Measurements from ENCODE around the gene SEC11A.
A peak's percentile ranks its signal among the peaks of the same experiment; 100 is the strongest.
"Not testable (repeated sequence)": the region's sequence is repeated elsewhere in the genome, so short reads cannot be mapped to it uniquely, and the experiment has no call there.

Gene SEC11A

DNA sequence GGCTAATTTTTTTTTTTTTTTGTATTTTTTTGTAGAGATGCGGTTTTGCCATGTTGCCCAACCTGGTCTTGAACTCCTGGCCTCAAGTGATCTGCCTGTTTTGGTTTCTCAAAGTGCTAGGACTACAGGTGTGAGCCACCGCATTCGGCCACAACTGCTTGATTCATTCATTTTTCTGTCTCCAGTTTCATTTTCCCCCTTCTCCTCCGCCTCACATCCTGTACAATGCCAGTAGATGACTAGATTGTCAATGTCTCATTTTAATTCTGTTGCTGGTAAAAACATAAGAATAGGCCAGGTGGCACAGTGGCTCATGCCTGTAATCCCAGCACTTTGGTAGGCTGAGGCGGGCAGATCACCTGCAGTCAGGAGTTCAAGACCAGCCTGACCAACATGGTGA is 20.4 kb upstream of the SEC11A start:
- DNase-seq, result peak; percentile 82

DNA sequence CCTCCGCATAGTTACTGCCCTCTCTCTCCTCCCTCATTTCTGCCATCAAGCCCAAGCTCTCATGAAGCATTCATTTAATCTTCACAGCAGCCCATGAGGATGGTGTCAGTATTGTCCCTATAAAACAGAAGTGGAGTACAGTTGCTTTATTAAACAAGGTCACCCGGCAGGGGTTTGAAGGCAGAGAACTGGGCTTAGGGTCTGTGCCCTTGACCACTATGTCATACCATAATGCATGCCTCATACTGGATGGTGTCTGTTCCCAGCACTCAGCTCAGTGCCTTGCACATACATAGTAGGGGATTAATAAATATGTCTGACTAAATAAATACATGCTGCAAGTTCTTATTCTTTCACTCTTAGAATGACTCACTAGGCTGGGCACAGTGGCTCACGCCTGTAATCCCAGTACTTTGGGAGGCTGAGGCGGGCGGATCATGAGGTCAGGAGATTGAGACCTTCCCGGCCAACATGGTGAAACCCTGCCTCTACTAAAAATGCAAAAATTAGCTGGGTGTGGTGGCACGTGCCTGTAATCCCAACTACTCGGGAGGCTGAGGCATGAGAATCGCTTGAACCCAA is 19.6 kb upstream of the SEC11A start:
- peak; percentile 62 for DNase-seq

DNA sequence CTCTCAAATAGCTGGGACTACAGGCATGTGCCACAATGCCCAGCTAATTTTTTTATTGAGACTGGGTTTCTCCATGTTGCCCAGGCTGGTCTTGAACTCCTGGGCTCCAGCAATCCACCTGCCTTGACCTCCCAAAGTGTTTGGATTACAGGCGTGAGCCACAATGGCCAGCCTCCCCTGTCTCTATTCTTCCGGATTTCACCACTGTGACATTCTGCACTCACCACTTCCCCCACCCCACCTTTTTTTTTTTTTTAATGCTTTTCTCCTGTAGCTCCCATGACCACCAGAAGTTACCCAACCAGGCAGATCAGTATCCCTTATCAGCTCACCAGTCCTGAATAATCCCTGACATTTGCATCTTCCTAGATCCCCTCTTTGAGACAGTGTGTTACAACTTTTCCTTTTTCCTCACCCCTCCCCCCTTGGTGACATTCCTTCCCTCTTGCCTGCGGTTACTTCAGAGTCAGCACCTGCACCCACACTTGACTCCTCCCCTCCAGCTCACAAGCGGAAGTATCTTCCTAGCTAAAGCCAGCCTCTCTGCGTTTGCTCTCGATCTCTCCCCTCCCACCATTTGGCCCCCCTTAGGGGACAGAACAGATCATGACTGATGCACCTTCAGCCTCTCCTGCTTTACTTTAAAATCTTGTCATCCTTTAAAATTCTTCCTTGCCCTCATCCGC is 19.0 kb upstream of the SEC11A start:
- DNase-seq, result peak; percentile 83

DNA sequence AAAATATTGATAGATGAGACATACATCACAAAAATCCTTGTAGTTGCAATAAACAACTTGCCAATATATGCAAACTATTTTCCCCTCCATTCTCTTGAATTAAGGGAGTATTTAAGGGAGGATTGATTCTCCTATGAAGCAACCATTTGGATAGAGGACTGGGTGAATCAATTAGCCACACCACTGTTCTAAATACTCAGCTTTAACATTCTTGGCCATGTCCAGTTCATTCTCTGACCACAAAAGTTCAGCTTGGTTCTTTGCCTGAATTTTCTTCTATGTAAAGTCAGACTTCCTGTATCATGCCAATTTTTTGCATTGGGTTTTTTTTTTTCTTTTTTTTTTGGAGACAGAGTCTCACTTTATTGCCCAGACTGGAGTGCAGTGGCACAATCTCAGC is 15.8 kb upstream of the SEC11A start:
- DNase-seq, result no peak

DNA sequence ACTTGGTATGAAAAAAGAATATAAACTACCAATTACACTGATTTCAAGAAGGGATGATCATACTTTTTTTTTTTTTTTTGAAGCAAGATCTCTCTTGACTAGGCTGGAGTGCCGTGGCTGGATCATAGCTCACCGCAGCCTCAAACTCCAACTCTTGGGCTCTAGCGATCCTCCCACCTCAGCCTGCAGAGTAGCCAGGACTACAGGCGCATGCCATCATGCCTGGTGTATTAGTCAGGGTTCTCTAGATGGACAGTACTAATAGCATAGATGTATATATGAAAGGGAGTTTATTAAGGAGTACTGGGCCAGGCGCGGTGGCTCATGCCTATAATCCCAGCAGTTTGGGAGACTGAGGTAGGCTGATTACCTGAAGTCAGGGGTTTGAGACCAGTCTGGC is 11.5 kb upstream of the SEC11A start:
- no peak for DNase-seq

DNA sequence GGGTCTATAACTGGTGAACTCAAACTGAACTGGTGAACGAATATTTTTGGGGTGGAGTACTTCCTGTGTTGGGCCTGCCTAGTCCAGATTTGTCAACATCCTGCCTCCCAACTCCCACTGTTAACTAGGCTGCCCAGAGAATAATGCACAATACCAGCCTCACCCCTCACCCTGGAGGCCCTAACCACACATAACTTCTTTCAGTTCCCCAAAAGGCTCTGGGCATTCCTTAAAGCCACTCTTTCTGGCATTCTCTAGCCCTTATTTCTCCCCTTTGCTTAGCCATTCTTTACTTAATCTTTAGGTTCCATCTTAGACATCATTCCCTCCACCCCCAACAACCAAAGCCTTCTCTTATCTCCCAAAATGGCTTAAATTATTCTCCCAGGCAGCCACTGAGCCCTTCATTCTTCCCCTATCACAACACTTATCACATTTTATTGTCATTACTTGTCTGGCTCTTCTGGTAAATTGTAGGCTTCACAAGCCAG is 9.1 kb upstream of the SEC11A start:
- no peak for DNase-seq

DNA sequence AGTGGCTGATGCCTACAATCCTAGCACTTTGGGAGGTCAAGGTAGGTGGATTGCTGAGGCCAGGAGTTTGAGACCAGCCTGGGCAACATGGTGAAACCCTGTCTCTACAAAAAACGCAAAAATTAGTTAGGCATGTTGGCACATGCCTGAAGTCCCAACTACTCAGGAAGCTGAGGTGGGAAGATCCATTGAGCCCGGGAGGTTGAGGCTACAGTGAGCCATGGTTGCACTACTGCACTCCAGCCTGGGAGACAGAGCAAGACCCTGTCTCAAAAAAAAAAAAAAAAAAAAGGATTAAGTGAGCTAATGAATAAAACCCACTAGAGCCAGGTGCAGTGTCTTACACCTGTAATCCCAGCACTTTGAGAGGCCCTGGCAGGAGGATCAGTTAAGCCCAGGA is 6.7 kb upstream of the SEC11A start:
- no peak for DNase-seq

DNA sequence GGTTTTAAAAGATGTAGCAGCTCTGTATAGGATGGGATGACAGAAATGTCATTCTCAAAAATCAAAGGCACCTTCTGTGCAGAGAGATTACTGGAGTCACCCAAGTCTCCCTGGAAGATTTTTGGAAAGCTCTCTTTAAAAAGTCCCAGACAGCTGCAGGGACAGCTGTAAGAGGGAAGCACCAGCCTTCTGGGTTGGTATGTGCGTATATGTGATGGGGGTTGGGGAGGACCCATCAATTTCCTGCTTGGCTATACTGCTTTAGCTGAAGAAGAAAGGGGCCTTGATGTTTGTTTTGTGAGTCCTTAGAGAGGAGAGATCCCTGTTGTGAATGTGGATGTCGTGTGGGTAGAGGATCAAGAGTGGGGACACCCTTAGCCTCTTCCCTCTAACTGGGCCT is 5.4 kb upstream of the SEC11A start:
- DNase-seq, result no peak

DNA sequence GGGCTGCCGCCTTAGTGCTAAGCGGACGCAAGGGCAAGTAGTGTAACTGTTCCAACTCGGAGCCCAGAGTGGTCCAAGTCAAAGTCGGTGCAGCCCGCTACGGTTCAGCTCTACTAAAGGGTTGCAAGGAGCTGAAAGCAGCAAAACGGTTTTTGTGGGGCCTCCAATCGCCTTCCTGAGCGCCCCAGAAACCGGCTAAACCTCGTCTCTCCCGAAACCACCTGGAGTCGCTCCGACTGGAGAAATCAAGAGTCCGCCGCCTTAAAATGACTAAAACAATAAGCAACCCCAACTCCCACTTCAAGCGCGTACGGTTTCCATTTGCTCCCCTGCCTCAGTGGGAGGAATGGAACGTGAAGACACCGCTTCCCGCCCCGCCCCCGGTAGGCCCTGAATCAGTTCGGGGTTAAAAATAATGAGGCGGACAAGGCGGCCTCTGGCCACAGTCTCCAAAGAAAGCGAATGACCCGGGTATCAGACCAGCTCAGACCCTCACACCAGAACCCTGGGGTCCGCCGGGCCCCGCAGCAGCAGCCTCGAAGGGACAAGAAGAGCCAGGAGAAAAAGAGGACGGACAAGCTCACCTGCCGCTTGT is 401 bp downstream of the SEC11A start:
- DNase-seq, result peak; percentile 75

DNA sequence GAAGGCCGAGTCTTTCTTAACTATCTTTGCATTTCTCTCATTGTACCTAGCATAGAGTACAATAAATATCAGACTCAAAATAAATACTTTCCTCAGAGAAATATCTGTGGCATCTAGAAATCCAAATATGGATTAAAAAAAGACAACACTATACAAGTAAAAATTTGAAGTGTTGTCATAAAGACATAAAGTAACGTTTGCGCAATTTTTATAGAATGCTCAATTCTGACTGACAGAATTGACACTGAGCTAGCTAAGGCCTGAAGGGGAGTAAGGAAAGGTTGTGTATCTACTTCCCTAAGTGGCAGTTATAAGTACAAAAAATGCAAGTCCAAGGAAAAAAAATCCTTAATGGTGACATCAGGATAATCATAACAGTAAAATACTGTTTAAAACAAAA is 1.1 kb downstream of the SEC11A start:
- DNase-seq, result no peak

DNA sequence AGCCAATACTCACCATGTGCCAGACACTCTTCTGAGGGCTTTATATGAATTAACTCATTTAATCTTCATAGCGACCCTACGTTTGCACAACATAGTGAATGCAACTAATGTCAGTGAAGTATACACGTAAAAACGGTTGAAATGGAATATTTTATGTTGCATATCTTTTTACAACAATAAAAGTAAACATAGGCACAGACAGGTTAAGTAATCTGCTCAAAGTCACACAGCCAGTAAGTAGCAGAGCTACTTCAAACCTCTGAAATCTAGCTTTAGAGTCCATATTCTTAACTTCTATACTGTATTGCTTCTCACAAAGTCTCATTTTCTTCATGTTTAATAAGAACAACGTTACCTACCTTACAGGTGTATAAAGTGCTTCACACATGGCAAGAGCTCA is 1.6 kb downstream of the SEC11A start:
- DNase-seq, result no peak

DNA sequence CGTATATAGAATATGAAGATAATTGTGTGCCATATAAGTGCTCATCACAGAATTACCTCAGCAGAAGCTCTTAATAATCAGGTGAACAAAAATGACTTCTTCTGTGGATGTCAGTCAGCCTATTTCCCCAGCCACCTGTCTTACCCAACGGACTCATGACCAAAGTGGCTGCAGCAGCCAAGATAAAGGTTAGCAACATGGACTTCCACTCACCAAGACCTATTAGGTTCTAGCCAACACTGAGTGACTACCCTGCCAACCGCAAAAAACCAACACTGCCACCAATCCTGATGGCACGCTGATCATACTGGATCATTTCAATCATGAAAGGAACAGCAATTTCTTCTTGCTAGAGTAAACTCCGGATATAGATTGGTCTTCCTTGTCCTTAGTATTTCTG is 12.1 kb downstream of the SEC11A start:
- no peak for DNase-seq

DNA sequence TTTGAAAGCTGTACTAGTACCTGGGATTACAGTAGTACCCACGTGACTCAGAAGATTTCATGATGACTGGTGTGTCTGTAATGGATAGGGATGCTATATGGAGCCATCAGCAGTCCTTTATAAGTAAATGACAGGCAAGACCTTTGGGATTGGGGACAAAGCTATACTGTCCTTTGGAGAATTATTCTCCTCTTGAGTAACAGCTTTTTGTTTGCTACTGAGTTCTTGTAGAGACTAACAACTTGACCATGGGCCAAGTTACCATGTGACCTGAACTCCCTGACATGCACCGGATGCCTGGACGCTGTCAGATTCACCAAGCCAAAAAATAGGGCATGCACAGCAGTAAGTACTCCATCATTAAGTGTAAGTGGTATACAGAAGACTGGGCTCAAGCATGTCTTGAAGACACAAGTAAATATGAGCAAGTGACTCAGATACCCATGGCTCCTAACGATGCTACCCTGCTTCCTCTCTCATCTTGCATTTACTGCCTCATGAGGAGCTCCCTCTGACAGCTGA is 12.9 kb downstream of the SEC11A start:
- no peak for DNase-seq

DNA sequence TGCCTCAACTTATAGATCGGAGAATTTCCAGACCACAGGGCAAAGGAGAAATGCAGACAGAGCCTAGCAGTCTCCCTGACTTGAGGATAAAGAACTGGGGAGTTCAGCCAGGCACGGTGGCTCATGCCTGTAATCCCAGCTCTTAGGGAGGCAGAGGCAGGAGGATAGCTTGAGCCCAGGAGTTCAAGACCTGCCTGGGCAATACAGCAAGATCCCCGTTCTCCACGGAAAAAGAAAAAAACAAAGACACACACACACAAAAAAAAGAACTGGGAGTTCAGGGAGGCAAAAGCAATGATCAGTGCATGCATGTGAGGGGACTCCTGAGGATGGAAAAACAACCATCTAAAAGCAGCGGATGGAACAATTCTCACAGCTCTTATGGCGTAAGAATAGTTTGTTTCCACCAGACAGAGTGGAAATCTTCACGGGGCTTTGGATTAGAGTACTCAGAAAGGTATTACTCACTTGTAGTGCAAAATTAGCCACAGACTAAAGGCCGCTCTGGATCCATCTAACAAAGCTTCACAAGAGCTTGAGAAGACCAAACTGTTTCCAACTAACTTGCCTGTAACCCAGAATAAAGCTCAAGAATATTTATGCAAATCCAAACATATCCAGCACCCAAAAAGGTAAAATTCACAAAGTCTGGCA is 16.3 kb downstream of the SEC11A start:
- DNase-seq, result no peak

DNA sequence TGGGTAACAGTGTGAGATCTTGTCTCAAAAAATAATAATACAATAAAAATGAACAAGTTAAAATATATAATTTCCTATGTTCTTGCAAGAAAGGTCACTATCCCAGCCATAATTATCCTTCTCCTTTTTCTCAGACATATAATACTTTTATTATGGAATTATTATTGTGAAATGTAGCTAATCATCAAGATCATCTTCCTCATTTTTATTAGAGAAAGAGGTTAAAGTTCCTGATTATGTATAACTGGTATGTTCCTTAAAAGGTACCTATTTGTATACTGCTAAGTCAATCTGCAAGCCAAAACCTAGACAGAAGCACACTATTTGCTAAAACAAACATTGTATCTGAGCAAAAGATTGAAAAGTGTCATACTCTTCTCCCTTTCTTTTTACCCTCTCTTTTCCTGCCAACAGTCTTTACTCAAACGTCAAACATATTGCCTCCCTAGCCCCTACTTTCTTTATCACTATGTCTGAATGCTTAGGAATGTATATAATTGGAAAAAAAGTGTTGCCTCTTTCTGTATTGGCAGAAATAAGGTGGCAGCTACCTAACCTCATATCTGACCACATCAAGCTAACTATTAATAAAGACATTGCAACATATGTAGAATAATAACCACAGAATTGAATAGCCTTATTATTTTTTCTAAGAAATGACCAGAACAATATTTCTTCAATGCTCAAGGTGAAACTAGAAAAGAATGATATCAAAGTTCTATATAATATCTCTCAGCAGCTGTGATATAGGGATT is 18.5 kb downstream of the SEC11A start:
- DNase-seq, result no peak

DNA sequence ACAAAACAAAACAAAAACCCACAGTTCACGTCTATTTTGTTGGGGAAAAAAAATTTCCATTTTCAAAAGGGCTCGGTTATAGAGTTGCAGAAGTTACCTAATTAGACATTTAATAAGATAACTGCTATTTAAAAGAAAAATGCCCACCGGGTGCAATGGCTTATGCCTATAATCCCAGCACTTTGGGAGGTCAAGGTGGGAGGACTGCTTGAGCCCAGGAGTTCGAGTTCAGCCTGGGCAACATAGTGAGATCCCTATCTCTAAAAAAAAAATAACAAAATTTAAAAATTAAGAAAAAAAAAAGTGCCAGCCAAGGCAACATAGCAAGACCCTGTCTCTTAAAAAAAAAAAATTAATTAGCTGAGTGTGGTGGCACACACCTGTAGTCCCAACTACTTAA is 19.2 kb downstream of the SEC11A start:
- no peak for DNase-seq

DNA sequence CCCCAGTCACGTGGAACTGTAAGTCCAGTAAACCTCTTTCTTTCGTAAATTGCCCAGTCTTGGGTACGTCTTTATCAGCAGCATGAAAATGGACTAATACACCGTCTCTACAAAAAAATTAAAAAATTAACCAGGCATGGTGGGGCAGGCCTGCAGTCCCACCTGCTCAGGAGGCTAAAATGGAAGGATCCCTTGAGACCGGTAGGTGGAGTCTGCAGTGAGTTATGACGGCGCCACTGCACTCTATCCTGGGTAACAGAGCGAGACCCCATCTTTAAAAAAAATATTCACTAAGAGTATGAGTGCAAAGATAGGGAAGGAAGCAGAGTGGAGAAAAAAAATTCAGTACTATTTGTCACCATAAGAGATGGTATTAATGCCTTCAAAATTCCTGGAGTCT is 25.6 kb downstream of the SEC11A start:
- DNase-seq, result no peak

DNA sequence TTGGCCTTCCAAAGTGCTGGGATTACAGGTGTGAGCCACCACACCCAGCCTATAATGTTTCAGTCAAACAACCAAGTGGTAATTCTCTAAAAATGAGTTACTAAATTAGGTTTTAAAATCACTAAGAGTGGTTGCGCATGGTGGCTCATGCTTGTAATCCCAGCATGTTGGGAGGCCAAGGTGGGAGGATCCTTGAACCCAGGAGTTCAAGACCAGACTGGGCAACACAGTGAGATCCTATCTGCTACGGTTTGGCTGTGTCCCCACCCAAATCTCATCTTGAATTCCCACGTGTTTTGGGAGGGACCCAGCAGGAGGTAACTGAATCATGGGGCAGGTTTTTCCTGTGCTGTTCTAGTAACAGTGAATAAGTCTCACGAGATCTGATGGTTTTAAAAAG is 26.1 kb downstream of the SEC11A start:
- DNase-seq, result no peak

DNA sequence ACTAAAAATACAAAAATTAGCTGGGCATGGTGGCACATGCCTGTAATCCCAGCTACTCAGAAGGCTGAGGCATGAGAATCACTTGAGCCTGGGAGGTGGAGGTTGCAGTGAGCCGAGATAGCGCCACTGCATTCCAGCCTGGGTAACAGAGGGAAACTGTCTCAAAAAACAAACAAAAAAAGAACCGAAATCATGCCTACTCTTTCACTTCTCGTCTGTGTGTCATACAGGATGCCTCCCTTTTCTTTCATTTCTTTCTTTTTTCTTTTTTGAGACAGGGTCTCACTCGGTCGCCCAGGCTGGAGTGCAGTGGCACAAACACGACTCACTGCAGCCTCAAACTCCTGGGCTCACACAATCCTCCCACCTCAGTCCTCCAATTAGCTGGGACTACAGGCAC is 29.5 kb downstream of the SEC11A start:
- DNase-seq, result not testable (repeated sequence)

DNA sequence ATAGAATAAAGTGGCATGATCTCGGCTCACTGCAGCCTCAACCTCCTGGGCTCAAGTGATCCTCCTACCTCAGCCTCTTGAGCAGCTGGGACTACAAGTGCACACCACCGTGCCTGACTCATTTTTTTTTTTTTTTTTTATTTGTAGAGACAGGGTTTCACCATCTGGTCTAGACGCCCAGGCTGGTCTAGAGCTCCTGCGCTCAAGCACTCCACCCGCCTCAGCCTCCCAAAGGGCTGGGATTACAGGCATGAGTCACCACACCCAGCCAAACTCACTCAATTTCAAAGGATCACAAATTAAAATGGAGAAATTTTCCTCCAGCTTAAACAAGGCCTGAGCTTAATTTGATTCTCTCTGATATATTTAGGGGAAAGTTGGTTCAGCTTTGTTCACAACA is 30.6 kb downstream of the SEC11A start:
- DNase-seq, result no peak

DNA sequence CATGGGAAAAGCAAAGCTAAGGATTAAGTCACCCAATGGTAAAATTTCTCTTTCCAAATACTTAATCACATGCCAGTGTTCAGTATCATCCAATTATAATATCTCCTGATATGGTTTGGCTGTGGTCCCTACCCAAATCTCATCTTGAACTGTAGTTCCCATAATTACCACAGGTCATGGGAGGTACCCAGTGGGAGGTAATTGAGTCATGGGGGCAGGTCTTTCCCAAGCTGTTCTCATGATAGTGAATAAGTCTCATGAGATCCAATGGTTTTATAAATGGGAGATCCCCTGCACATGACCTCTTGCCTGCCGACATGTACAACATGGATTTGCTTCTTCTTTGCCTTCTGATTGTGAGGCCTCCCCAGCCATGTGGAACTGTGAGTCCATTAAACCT is 31.8 kb downstream of the SEC11A start:
- DNase-seq, result no peak

DNA sequence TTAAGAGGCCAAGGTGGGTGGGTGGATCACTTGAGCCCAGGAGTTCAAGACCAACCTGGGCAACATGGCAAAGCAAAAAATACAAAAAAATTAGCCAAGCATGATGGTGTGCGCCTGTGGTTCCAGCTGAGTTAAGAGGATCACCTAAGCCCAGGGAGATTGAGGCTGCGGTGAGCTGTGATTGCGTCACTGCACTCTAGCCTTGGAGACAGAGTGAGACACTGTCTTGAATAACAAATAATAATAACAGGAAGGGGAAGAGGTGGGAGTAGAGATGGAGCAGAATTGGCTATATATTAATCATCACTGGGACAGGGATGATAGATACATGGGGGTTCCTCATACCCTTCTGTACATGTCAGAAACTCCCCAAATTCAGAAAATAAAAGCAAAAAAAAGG is 34.1 kb downstream of the SEC11A start:
- peak; percentile 44 for DNase-seq

DNA sequence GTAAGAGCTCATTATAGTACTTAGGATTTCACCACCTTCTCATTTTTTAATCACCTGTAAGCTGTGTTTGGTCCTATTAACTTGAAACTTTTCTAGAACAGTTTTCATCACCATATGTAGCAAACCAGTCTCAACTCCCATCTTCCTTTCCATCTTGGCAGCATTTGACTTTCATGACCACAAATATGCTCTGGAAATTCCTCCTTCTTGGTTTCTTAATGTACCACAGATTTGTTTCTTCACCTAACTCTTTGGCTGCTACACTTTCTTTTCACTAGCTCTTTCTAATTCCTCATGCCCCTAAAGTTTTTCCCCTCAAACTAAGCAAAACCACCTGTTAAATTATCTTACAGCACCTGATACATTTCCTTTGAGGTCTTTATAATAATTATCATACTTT is 44.7 kb downstream of the SEC11A start:
- DNase-seq, result no peak

Measured in activated CD4-positive, alpha-beta T cell treated with anti-CD3 and anti-CD28 coated beads for 48 hours (primary cell).